Stimulated activated CD4-positive, alpha-beta T cell treated with anti-CD3 and anti-CD28 coated beads, Interleukin-15, amount 100 ng/mL, for 1 hour (primary cell): ENCODE results near the gene GPR3.

Experiments used
- DNase-seq, 2 donors: peaks; one replicate each; pipeline ENCODE4 v3.0.0-alpha.2; 2020; ENCODE audit warnings: low read depth in 1 of 2, low spot score in 1 of 2

GPR3 gene

GRCh38 chr1:27392096-27392777 is at the start of gene GPR3:
GPR3 (plus strand) TSS chr1:27392622; CDS start chr1:27393799, 1,177 bp downstream.
- DNase-seq: peak; percentile 86 to 94

GRCh38 chr1:27342778-27343638 is 49.4 kb upstream of the GPR3 start:
- peak in 1 of 2 donors; percentile 55 for DNase-seq

DNA sequence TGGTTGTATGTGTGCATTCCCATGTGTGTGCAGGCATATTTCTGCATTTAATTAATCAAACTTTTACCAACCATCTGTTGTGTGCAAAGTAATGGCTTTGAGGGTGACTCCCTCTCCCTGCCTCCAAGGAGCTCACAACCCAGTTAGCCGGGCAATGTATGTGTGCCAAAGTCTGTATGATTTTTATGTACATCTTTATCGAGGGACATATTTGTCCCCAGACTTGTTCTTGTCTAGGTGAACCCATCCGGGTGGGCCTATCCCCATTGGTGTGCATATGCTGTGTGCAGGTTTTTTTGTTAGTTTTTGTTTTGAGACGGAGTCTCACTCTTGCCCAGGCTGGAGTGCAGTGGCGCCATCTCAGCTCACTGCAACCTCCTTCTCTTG is 48.8 kb upstream of the GPR3 start:
- no peak for DNase-seq

- DNase-seq: no peak
Observed at GRCh38 chr1:27345272-27345671, 47.1 kb upstream of the GPR3 start.

- DNase-seq: no peak
Observed at GRCh38 chr1:27346357-27346756, 46.1 kb upstream of the GPR3 start.

- DNase-seq: no peak
Observed at GRCh38 chr1:27346991-27347624, 45.3 kb upstream of the GPR3 start.

- no peak for DNase-seq
Observed at GRCh38 chr1:27348861-27349783, 43.3 kb upstream of the GPR3 start.

DNA sequence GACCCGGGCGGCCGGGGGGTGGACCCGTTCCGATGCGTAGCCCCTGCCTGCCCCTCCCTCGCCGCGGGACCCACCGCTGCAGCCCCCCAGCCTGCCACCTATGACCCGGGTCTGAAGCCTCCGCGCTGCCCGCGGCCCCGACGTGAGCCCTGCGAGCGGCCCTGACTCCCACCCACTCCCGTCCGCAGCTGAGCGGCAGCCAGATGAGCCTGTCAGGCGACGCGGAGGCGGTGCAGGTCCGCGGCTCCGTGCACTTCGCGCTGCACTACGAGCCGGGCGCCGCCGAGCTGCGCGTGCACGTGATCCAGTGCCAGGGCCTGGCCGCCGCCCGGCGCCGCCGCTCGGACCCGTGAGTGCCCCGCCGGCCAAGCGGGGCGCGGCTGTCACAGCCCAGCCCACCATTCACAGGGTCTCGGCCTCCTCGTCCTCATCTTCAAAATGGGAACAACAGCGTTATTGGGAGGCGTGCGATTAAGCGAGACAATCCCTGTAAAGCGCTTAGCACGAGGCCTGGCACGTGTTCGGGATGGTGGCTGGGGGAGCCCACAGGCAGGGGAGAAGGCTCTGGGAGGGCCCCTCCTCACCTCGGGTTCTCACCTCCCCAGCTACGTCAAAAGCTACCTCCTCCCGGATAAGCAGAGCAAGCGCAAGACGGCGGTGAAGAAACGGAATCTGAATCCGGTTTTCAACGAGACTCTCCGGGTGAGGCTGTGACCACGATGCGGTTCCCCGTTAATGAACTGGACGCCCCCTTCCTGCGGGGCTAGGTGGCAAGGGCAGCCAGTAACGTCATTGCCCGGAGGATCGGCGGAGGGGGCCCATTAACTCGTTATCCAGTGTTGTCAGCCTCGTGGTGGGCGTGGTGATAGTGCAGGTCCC is 42.4 kb upstream of the GPR3 start:
- no peak for DNase-seq

- DNase-seq: no peak
Observed at GRCh38 chr1:27350663-27351540, 41.5 kb upstream of the GPR3 start.

DNA sequence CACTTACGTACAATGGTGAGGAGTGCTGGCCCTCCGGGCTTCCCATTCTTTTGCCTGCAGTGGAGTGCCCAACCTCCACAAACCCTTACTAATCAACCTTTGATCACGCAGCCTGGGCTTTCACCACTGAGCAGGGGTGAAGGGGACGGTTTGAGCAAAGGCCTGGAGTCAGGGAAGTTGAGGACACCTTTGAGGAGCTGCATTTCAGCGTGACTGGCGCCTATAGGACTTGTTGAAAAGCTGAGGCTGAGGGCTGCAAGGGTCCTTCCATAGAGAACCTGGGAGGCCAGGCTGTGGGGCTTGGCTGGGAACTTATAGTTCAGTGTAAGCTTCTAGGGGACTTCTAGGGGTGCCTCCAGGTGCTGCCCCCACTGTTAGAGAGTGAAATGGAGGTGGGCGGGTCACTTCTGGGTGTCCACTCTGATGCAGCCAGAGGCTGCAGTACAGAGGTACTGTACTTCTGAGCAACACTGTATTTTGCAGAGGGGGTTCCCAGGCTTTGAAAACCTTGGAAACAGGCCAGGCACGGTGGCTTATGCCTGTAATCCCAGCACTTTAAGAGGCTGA is 40.8 kb upstream of the GPR3 start:
- DNase-seq: no peak

GRCh38 chr1:27353166-27353565 is 39.3 kb upstream of the GPR3 start:
- DNase-seq: no peak

- DNase-seq: no peak
Observed at GRCh38 chr1:27353629-27354028, 38.8 kb upstream of the GPR3 start.

DNA sequence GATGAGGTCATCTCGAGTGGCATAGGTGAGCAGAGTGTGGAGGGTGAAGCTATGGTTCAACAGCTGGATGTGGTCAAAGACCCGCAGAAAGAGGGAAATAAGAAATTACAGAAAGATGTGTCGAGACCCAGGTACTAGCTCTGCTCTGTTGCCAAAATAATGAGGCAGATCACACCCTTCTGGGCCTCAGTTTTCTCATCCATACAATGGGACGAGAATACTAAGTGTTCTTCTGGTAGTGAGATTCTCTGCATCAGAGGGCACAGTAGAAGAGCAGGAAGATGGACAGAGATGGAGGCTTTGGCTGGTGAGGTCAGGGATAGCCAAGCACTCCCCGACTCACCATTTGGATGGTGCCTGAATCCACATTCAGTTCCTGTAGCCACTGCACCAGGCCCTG is 36.7 kb upstream of the GPR3 start:
- no peak for DNase-seq

- no peak for DNase-seq
Observed at GRCh38 chr1:27356277-27356618, 36.2 kb upstream of the GPR3 start.

DNA sequence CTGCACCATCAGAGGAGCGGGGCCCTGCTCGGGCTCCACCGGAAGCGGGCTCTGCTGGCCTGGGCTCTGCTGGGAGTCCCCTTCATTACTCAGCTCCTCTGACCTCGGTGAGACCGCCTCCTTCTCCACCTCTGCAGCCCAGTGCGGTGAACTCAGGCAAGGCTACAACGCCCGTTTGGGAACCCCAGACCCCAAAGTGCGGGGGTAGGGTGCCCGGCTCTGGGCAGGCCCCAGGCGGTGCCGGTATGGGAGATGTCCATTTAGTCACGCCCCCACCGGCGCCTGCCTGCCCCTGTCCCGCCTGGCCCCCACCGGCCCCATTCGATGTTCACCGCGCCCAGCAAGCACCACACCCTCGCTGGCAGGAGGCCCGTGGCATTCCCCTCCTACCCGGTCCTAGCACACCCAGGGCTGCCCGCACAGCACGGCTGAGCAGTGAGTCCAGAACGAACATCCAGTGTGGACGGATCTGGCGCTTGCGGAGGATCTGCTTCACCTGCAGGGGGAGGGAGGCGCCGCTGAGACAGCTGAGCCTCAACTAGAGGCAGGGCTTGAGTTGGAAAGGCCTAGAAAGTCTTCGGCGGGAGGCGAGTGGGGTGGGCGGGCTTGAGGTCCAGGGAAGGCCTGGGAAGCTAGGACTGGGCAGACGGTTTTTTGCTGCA is 35.7 kb upstream of the GPR3 start:
- DNase-seq: no peak

DNA sequence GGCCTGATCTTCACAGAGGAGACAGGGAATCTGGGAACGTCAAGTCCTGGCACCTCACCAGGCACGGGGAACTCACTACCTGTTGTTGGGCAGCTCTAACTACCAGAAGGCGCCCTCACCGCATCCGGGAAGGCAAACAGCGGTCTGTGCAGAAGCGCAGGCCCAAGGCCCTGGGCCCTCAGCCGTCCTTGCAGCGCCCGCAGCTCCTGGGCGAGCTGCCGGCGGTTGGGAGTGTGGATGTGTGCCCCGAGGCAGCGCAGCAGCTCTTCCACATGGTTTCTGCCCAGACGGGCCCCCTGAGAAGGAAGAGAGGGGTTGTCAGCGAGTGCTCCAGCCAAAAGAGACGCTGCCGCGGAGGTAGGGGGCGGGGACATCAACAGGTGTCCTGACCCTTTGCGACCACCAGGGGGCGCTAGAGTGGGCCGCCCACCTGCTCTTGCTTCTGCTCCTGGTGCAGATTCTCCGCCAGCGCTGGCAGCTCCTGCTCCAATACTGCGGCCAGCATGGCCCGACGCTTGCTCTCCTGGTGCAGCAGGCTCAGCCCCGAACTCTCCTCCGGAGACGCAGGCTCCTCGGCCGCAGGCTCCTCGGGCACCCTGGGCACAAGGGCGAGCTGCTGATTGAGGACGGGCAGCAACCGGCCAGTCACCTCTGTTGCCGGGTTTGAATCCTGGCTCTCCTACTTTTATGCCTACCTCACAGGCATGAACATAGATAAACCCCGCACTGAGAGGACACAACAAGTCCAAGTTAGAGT is 35.0 kb upstream of the GPR3 start:
- peak; percentile 68 to 75 for DNase-seq
